ENCODE data around the gene UBE2D4. TPM values are rescaled to one million over a fixed set of nuclear protein-coding genes. Genes with fewer than 3 reads are reported as not detected.
A peak's percentile ranks its signal among the peaks of the same experiment; 100 is the strongest.
"Not testable (repeated sequence)": the region's sequence is repeated elsewhere in the genome, so short reads cannot be mapped to it uniquely, and the experiment has no call there.

The UBE2D4 gene
- total and polyA plus RNA-seq, 7 donors: 50.2 to 118 (median 67.1) TPM

DNA sequence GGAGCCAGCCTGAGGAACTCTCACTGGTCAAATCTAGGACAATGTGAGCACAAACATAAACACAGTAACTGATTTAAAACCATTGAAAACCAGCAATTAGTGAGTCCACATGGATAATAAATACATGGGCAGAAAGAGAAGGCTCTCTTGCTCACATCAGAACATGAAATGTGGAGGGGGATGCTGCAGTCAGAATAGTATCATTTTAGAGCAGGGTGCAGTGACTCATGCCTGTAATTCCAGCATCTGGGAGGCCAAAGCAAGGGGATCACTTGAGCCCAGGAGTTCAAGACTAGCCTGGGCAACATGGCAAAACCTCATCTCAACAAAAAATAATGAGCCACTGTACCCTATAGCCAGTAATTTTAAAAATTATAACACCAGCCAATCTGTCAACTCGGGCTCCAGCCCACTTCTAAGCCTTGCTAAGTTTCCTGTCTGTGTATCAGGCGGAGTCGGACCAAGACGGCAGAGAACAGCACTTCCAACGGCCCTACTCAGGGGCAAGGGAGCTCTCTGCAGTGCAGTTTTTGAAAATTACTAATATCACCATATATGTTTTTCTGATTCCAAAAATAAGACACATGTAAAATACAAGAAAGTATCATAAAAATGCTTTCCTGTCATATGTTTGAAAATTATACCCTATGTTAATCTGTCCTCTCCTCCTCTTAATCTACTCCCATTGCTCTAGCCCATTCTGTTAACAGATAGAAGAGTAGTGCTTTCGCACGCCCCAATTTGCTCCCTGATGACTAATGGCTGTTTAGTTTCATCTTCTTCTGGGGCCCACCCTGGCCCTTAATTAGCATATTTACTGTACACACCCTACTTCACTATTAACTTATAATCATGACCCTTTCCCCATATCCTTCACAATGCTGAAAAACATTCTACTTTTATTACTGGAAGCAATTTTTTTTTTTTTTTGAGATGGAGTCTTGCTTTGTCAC, 37.0 kb upstream of the UBE2D4 start:
- Histone ChIP-seq H3K4me3 (no peak overlapping the region), H3K27ac (no peak overlapping the region), H3K36me3 (ENCODE audit: insufficient read depth in 1 of 2, low read depth in 1 of 2) (peaks cover 5 to 39% of the 10 kb centered on the region in 2 donors), H3K4me1 (peaks cover 14% of the 10 kb centered on the region), H3K9me3 (no peaks in the 10 kb centered on the region), H3K27me3 (ENCODE audit: insufficient read depth in 3 of 3, low read length in 2 of 3) (no peaks in the 10 kb centered on the region)
- intact Hi-C loops (cut with DNase I): no loop called here
- WGBS, 3 donors: 80 to 83% (median 83%) methylated on average over 7 of the region's 7 CpGs
- TF ChIP-seq CTCF (IDR thresholded peaks at IDR 0.05): no peak
- DNase-seq: no peak
- peak in 2 of 4 donors; percentile 39 to 41 for ATAC-seq

- intact Hi-C loops (cut with DNase I): no loop called here
- Histone ChIP-seq H3K27me3 (ENCODE audit: insufficient read depth in 3 of 3, low read length in 2 of 3) (no peaks in the 10 kb centered on the region), H3K4me1 (peaks cover 14% of the 10 kb centered on the region), H3K4me3 (no peak overlapping the region), H3K36me3 (ENCODE audit: insufficient read depth in 1 of 2, low read depth in 1 of 2) (peaks cover 3 to 37% of the 10 kb centered on the region in 2 donors), H3K9me3 (no peaks in the 10 kb centered on the region), H3K27ac (no peak overlapping the region)
- ATAC-seq (peak in 1 of 4 donors; percentile 23), DNase-seq (no peak)
- 95 to 96% (median 95%) methylated on average over 6 of the region's 6 CpGs for WGBS, 3 donors
- TF ChIP-seq CTCF (IDR thresholded peaks at IDR 0.05): no peak
Observed at GRCh38 chr7:43890468-43890867, 35.8 kb upstream of the UBE2D4 start.

DNA sequence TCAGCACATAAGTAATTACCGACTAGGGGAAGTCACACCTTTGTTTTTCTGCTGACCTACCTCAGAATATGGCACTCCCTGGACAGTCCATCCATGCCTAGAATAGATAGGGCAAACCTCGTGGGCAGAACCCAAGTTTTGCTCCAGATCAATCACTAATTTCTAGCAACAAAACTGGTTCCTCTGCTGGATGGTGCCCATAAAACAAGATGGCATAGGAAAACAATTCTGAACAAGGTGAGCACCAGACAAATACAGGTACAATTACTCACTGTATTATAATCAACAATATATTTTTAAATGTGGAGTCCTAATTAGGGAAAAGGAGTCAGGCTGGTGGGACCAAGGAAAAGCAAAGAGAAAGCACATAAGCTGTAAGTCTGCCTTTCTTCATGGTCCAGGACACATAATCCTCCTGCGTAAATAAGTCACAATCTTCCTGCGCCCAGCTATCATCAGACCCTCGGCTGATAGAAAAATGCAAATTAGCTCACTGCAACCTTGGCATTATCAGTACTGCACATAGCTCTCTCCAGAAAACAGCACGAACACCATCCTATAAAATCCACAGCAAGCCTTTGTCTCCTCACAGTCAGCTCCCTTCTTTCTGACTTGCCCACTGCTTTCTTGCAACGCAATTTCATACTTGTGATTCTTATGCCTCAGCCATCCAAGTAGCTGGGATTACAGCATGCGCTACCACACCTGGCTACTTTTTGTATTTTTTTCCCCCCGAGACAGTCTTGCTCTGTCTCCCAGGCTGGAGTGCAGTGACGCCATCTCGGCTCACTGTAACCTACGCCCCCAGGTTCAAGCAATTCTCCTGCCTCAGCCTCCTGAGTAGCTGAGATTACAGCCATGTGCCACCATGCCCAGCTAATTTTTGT, 34.9 kb upstream of the UBE2D4 start:
- Histone ChIP-seq H3K9me3 (no peaks in the 10 kb centered on the region), H3K27ac (no peak overlapping the region), H3K27me3 (ENCODE audit: insufficient read depth in 3 of 3, low read length in 2 of 3) (no peaks in the 10 kb centered on the region), H3K4me3 (no peak overlapping the region), H3K4me1 (peaks cover 14% of the 10 kb centered on the region), H3K36me3 (ENCODE audit: insufficient read depth in 1 of 2, low read depth in 1 of 2) (peaks cover 3 to 34% of the 10 kb centered on the region in 2 donors)
- ATAC-seq: no peak
- 77 to 88% (median 80%) methylated on average over 12 of the region's 12 CpGs for WGBS, 3 donors
- intact Hi-C loops (cut with DNase I): no loop called here
- no peak for DNase-seq
- no peak for TF ChIP-seq CTCF (IDR thresholded peaks at IDR 0.05)

- Histone ChIP-seq H3K36me3 (ENCODE audit: insufficient read depth in 1 of 2, low read depth in 1 of 2) (peaks cover 0 to 19% of the 10 kb centered on the region in 2 donors), H3K4me3 (no peak overlapping the region), H3K4me1 (peaks cover 17% of the 10 kb centered on the region), H3K27me3 (ENCODE audit: insufficient read depth in 3 of 3, low read length in 2 of 3) (no peaks in the 10 kb centered on the region), H3K27ac (no peak overlapping the region), H3K9me3 (no peaks in the 10 kb centered on the region)
- intact Hi-C loops (cut with DNase I): no loop called here
- ATAC-seq: no peak
- WGBS, 3 donors: 89 to 93% (median 91%) methylated on average over 8 of the region's 8 CpGs
- DNase-seq: no peak
- no peak for TF ChIP-seq CTCF (IDR thresholded peaks at IDR 0.05)
Observed at GRCh38 chr7:43895847-43896415, 30.3 kb upstream of the UBE2D4 start.

GRCh38 chr7:43898571-43898970, 27.7 kb upstream of the UBE2D4 start:
- ATAC-seq; H3K9me3 ChIP-seq; H3K4me3 ChIP-seq; intact Hi-C loops (cut with DNase I); H3K27ac ChIP-seq; DNase-seq; H3K27me3 ChIP-seq (ENCODE audit: insufficient read depth in 3 of 3, low read length in 2 of 3): not testable (repeated sequence)
- WGBS, 3 donors: 93 to 99% (median 96%) methylated on average over 2 of the region's 2 CpGs
- peaks cover 20% of the 10 kb centered on the region for H3K4me1 ChIP-seq
- H3K36me3 ChIP-seq (ENCODE audit: insufficient read depth in 1 of 2, low read depth in 1 of 2): peaks cover 0 to 19% of the 10 kb centered on the region in 2 donors
